Spleen (tissue), 11 donors: ENCODE measurements around the gene SLIT1. TPM values are rescaled to one million over a fixed set of nuclear protein-coding genes. Genes with fewer than 3 reads are reported as not detected.

Source experiments
- DNase-seq: peaks from one replicate; pipeline ENCODE4 v3.0.0-alpha.2; 2020
- H3K27ac ChIP-seq, 8 donors: fragments of 200-600 bp; sonication (generic) in 7 of 8; 1 replicate in 4 of 8; 2 replicates in 4 of 8; pipeline versions ENCODE4 v1.5.0 to v1.8.0; 2016 to 2021; ENCODE audit warnings: inconsistent platforms in 4 of 8, mild to moderate bottlenecking in 4 of 8, moderate library complexity in 1 of 8
- H3K27me3 ChIP-seq, 7 donors: fragments of 200-600 bp; sonication (generic) in 6 of 7; replicated peaks in 1 of 7; 1 replicate in 4 of 7; 2 replicates in 3 of 7; pipeline versions ENCODE4 v1.5.0 to v1.8.0; 2016 to 2021; ENCODE audit warnings: inconsistent platforms in 3 of 7, mild to moderate bottlenecking in 1 of 7
- H3K36me3 ChIP-seq, 6 donors: fragments of 200-600 bp; sonication (generic) in 5 of 6; 1 replicate in 4 of 6; 2 replicates in 2 of 6; pipeline versions ENCODE4 v1.5.0 to v1.8.0; 2016 to 2021; ENCODE audit warnings: inconsistent platforms in 2 of 6
- H3K4me1 ChIP-seq, 6 donors: fragments of 200-600 bp; sonication (generic) in 5 of 6; 1 replicate in 3 of 6; 2 replicates in 3 of 6; pipeline versions ENCODE4 v1.5.0 to v1.8.0; 2016 to 2021; ENCODE audit warnings: inconsistent platforms in 3 of 6
- H3K4me3 ChIP-seq, 8 donors: fragments of 200-600 bp; sonication (generic) in 7 of 8; 1 replicate in 4 of 8; 2 replicates in 4 of 8; pipeline versions ENCODE4 v1.5.0 to v1.8.0; 2016 to 2021; ENCODE audit warnings: inconsistent platforms in 4 of 8, mild to moderate bottlenecking in 4 of 8, moderate library complexity in 2 of 8
- H3K9me3 ChIP-seq, 8 donors: fragments of 200-600 bp; sonication (generic) in 7 of 8; 1 replicate in 4 of 8; 2 replicates in 4 of 8; pipeline versions ENCODE4 v1.5.0 to v1.8.0; 2016 to 2021; ENCODE audit warnings: inconsistent platforms in 4 of 8
- POLR2A ChIP-seq, 3 donors: fragments of 450-650 bp; IDR thresholded peaks; one replicate each; pipeline ENCODE4 v1.5.1; 2017; ENCODE audit warnings: antibody characterized with exemption in 3 of 3, mild to moderate bottlenecking in 1 of 3
- POLR2AphosphoS5 ChIP-seq, 3 donors: sonication (generic); formaldehyde crosslinking; IDR thresholded peaks; one replicate each; pipeline ENCODE4 v1.5.1; 2017; ENCODE audit warnings: antibody characterized with exemption in 3 of 3
- WGBS, 5 donors: extraction: QIAGEN DNeasy Blood & Tissue Kit in 3 of 5; methylation state at CpG; one replicate each; pipeline versions ENCODE4 v1.1.5 to v1.1.7; 2013 to 2018; 5-methylcytosine and 5-hydroxymethylcytosine counted together
- intact Hi-C: fragments of 100-400 bp; cut with DNase I; formaldehyde crosslinking; loops from one replicate; pipeline ENCODE4 v1.15.0; 2023; ENCODE audit warnings: low total_unique reads
- polyA plus RNA-seq, 3 donors: library from polyadenylated mRNA; stranded (reverse); fragments of 200-250 nt; gene quantifications; one replicate each; pipeline ENCODE4 v1.2.1, GENCODE V29; 2013
- total RNA-seq, 7 donors: library from RNA; depleted of rRNA in 3 of 7; stranded (reverse); fragments of >200 nt in 3 of 7; fragmentation: NEBNext Ultra II Directional in 4 of 7; extraction: Animal tissue kit (Norgen Biotek cat#: 25700) in 4 of 7; gene quantifications; one replicate each; pipeline versions ENCODE4 v1.1.0 to v1.2.1, GENCODE V29; 2016 to 2021
- TF ChIP-seq, protein P1 (sequence below), 11 experiments: fragments of 200-600 bp in 7 of 11; fragments of 450-650 bp in 4 of 11; sonication (generic) in 4 of 11; IDR thresholded peaks in 8 of 11; conservative IDR thresholded peaks in 3 of 11; 1 replicate in 7 of 11; 2 replicates in 4 of 11; pipeline versions ENCODE4 v1.4.0 to v1.8.0; 2016 to 2021; ENCODE audit warnings: antibody characterized with exemption in 11 of 11, inconsistent platforms in 4 of 11, mild to moderate bottlenecking in 1 of 11
- donor health status: healthy with polysubstance abuse.
- donor health status: DM: no; HTN: no; CAD: no; lungs with moderate emphysema.
- donor health status: DM: no; HTN: no; CAD: no.
- donor health status: Bipolar disorder and iron deficiency.
- donor health status: healthy.
- donor health status: DM: no; HTN: no; CAD: no.
- donor health status: DM: yes; HTN: yes; CAD: no.

SLIT1 gene
- total and polyA plus RNA-seq, 10 donors = 0.11 to 0.82 (median 0.52) TPM

DNA sequence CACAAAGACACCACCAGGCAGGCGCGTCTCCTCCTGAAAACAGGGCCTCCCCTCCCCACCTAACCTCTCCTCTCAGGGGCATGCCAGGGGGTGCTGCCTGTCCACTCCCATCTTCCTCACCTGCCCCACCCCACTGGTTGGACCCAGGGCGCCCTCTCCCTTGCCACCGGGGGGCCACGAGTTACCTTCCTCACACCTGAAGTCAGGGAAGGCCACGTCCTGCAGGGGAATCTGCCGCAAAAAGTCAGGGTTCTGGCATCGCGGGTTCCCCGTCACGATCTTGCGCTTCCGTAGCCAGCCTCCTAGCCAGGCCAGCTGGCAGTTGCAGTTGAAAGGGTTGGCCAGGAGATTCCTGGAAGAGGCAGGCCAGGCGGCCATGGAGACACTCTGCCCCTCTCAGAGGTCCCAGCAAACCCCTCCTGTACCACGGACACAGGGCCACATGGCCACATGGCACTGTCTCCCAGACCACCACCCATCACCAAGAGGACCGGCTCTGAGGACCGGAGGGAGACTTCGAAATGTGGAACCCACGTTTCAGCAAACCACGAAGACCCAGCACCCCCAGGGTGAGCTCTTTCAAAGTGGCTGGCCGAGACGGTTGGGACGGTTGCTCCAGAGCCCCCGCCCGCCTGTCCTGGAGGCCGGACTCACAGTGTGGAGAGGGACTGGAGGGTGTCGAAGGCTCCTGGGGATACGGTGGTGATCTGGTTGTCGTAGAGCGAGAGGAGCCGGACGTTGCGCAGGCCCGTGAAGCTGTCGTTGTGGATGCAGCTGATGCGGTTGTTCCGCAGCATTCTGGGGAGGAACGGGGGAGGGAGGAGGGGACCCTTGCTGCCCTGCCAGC, 142.8 kb downstream of the SLIT1 start:
- TF ChIP-seq POLR2AphosphoS5 (IDR thresholded peaks at IDR 0.05) (no peak), POLR2A (IDR thresholded peaks at IDR 0.05) (no peak)
- TF ChIP-seq, protein P1, sequence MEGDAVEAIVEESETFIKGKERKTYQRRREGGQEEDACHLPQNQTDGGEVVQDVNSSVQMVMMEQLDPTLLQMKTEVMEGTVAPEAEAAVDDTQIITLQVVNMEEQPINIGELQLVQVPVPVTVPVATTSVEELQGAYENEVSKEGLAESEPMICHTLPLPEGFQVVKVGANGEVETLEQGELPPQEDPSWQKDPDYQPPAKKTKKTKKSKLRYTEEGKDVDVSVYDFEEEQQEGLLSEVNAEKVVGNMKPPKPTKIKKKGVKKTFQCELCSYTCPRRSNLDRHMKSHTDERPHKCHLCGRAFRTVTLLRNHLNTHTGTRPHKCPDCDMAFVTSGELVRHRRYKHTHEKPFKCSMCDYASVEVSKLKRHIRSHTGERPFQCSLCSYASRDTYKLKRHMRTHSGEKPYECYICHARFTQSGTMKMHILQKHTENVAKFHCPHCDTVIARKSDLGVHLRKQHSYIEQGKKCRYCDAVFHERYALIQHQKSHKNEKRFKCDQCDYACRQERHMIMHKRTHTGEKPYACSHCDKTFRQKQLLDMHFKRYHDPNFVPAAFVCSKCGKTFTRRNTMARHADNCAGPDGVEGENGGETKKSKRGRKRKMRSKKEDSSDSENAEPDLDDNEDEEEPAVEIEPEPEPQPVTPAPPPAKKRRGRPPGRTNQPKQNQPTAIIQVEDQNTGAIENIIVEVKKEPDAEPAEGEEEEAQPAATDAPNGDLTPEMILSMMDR (IDR thresholded peaks at IDR 0.05 in 8 of 11, conservative IDR thresholded peaks at IDR 0.05 in 3 of 11) = no peak
- Histone ChIP-seq H3K36me3 (no peaks in the 10 kb centered on the region), H3K4me3 (no peak overlapping the region), H3K4me1 (peaks cover 0 to 5% (median 3%) of the 10 kb centered on the region in 6 donors), H3K27ac (no peak overlapping the region), H3K27me3 (no peaks in the 10 kb centered on the region), H3K9me3 (peaks cover 0 to 7% (median 0%) of the 10 kb centered on the region in 8 donors)
- no peak for DNase-seq
- intact Hi-C loops = no loop called here
- WGBS, 5 donors = 89 to 94% (median 91%) methylated on average over 33 to 38 of the region's 38 CpGs

DNA sequence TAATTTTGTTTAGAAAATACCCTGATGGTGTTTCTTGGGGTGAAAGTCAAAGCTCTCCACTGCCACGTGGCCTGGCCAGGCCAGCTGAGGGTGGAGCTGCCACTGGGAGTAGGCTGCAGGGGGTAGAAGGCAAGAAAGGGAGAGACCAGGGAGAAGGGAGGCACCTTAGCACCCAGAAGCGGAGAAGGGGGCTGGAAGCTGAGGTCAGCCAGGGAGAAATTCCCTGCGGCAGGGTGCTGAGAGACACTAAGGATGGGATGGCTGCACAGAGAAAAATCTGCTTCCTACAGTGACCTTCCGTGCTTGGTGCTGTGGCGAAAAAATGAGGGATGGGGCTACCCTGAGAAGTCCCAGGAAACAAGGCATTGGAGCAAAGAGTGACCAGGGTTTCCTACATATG, 143.7 kb downstream of the SLIT1 start:
- TF ChIP-seq, protein P1 (IDR thresholded peaks at IDR 0.05 in 8 of 11, conservative IDR thresholded peaks at IDR 0.05 in 3 of 11) = no peak
- TF ChIP-seq POLR2AphosphoS5 (IDR thresholded peaks at IDR 0.05) = no peak
- TF ChIP-seq POLR2A (IDR thresholded peaks at IDR 0.05) = no peak
- Histone ChIP-seq H3K27me3 (no peaks in the 10 kb centered on the region), H3K9me3 (peaks cover 0 to 7% (median 0%) of the 10 kb centered on the region in 8 donors), H3K36me3 (no peaks in the 10 kb centered on the region), H3K27ac (no peak overlapping the region), H3K4me1 (peaks cover 0 to 13% (median 11%) of the 10 kb centered on the region in 6 donors), H3K4me3 (no peak overlapping the region)
- intact Hi-C loops = no loop called here
- WGBS, 5 donors = 86 to 94% (median 88%) methylated on average over 5 of the region's 5 CpGs
- DNase-seq = no peak

DNA sequence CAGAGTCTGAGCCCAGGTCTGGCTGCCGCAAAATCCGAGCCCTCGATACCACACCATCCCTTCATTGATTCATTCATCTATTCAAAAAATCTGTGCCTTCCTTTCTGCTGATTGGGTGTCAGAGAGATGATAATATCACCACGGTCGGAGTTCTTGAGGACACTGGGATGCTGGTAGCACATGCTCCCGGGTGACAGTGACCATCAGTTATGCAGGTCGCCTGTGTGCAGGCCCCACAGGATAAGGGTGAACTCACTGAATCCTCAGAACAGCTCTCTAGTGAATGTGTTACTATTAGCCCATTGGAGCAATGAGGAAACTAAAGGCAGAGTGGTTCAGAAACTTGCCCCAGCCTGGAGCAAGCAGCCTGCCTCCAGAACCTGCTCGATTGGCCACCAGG, 145.1 kb downstream of the SLIT1 start:
- WGBS, 5 donors = 84 to 96% (median 90%) methylated on average over 8 of the region's 8 CpGs
- DNase-seq = no peak
- Histone ChIP-seq H3K27me3 (peaks cover 0 to under 1% (median 0%) of the 10 kb centered on the region in 7 donors), H3K4me3 (no peak overlapping the region), H3K27ac (no peak overlapping the region), H3K4me1 (peaks cover 0 to 14% (median 11%) of the 10 kb centered on the region in 6 donors), H3K9me3 (peaks cover 0 to 7% (median 0%) of the 10 kb centered on the region in 8 donors), H3K36me3 (no peaks in the 10 kb centered on the region)
- TF ChIP-seq POLR2AphosphoS5 (IDR thresholded peaks at IDR 0.05) = no peak
- no peak for TF ChIP-seq POLR2A (IDR thresholded peaks at IDR 0.05)
- TF ChIP-seq, protein P1 (IDR thresholded peaks at IDR 0.05 in 8 of 11, conservative IDR thresholded peaks at IDR 0.05 in 3 of 11) = no peak
- intact Hi-C loops = no loop called here

DNA sequence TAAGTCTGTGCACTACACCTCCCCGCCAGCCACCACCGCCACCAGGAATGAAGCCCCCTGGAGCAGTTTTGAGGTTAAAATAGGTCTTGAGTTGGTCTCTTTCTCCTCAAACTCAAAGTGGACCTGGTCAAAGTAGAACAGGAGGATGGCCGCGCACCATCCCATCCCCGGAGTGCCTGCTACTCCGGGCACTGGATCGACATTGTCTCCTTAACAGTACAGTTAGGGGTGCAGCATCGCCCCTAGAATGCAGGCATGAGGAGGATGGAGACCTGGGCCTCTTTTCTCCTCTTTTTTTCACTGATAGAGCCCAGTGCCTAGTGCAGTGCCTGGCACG, 145.5 kb downstream of the SLIT1 start:
- no peak for DNase-seq
- peaks cover 0 to 5% (median 0%) of the 10 kb centered on the region in 7 donors for H3K27me3 ChIP-seq
- peaks cover 0 to 7% (median 0%) of the 10 kb centered on the region in 8 donors for H3K9me3 ChIP-seq
- TF ChIP-seq POLR2AphosphoS5 (IDR thresholded peaks at IDR 0.05) (no peak), POLR2A (IDR thresholded peaks at IDR 0.05) (no peak)
- TF ChIP-seq, protein P1 (IDR thresholded peaks at IDR 0.05 in 8 of 11, conservative IDR thresholded peaks at IDR 0.05 in 3 of 11) = no peak
- no peak overlapping the region for H3K27ac ChIP-seq
- intact Hi-C loops = no loop called here
- H3K36me3 ChIP-seq = no peaks in the 10 kb centered on the region
- 93 to 97% (median 96%) methylated on average over 9 of the region's 9 CpGs for WGBS, 5 donors
- H3K4me1 ChIP-seq = peaks cover 0 to 14% (median 11%) of the 10 kb centered on the region in 6 donors
- H3K4me3 ChIP-seq = no peak overlapping the region
